ENCODE measurements around the gene CFAP97D2.
"Not testable (repeated sequence)": the region's sequence is repeated elsewhere in the genome, so short reads cannot be mapped to it uniquely, and the experiment has no call there.

The CFAP97D2 gene

GRCh38 chr13:114179087-114179658 is at the start of gene CFAP97D2:
CFAP97D2 (plus strand) TSS chr13:114179257; CDS start chr13:114179331, 74 bp downstream.
- Histone ChIP-seq H3K9me3 (ENCODE audit: low read depth, low read length) (no peaks in the 10 kb centered on the region), H3K4me3 (no peak within 1 kb of the TSS), H3K27ac (no peak within 1 kb of the TSS), H3K36me3 (ENCODE audit: insufficient read depth, low read length) (no peaks in the 10 kb centered on the region), H3K9ac (ENCODE audit: insufficient read length) (no peak within 1 kb of the TSS)
- TF ChIP-seq EZH2 (IDR thresholded peaks at IDR 0.05), result no peak
- TF ChIP-seq POLR2AphosphoS5 (IDR thresholded peaks at IDR 0.05; ENCODE audit: borderline replicate concordance, low read depth, low read length), result no peak
- TF ChIP-seq FOXP2 (optimal IDR thresholded peaks at IDR 0.05; ENCODE audit: control extremely low read depth, extremely low read length, insufficient read depth), result no peak
- no peak for DNase-seq (ENCODE audit: low read depth, low spot score)

GRCh38 chr13:114129649-114130062 is 49.4 kb upstream of the CFAP97D2 start:
- no peak for DNase-seq (ENCODE audit: low read depth, low spot score)
- Histone ChIP-seq H3K27ac (no peak overlapping the region), H3K9me3 (ENCODE audit: low read depth, low read length) (no peaks in the 10 kb centered on the region), H3K9ac (ENCODE audit: insufficient read length) (no peak overlapping the region), H3K4me3 (no peak overlapping the region), H3K36me3 (ENCODE audit: insufficient read depth, low read length) (no peaks in the 10 kb centered on the region)
- TF ChIP-seq FOXP2 (optimal IDR thresholded peaks at IDR 0.05; ENCODE audit: control extremely low read depth, extremely low read length, insufficient read depth) (no peak), EZH2 (IDR thresholded peaks at IDR 0.05) (no peak), POLR2AphosphoS5 (IDR thresholded peaks at IDR 0.05; ENCODE audit: borderline replicate concordance, low read depth, low read length) (no peak)

GRCh38 chr13:114130131-114130836 is 48.8 kb upstream of the CFAP97D2 start:
- Histone ChIP-seq H3K27ac (no peak overlapping the region), H3K9ac (ENCODE audit: insufficient read length) (no peak overlapping the region)
- no peak for DNase-seq (ENCODE audit: low read depth, low spot score)

GRCh38 chr13:114130837-114131582 is 48.0 kb upstream of the CFAP97D2 start:
- H3K9me3 ChIP-seq (ENCODE audit: low read depth, low read length), result no peaks in the 10 kb centered on the region
- H3K27ac ChIP-seq, result no peak overlapping the region
- H3K36me3 ChIP-seq (ENCODE audit: insufficient read depth, low read length), result no peaks in the 10 kb centered on the region
- no peak overlapping the region for H3K9ac ChIP-seq (ENCODE audit: insufficient read length)
- peak overlapping the region; percentile 86 for H3K4me3 ChIP-seq
- TF ChIP-seq FOXP2 (optimal IDR thresholded peaks at IDR 0.05; ENCODE audit: control extremely low read depth, extremely low read length, insufficient read depth), result peak; percentile 47
- TF ChIP-seq EZH2 (IDR thresholded peaks at IDR 0.05), result no peak
- peak; percentile 44; the same call in 1 of the 2 replicates for TF ChIP-seq POLR2AphosphoS5 (IDR thresholded peaks at IDR 0.05; ENCODE audit: borderline replicate concordance, low read depth, low read length)
- DNase-seq (ENCODE audit: low read depth, low spot score), result peak; percentile 87

More at GRCh38 chr13:114130131-114130836, 48.8 kb upstream of the CFAP97D2 start:
- Histone ChIP-seq H3K9me3 (ENCODE audit: low read depth, low read length) (no peaks in the 10 kb centered on the region), H3K36me3 (ENCODE audit: insufficient read depth, low read length) (no peaks in the 10 kb centered on the region), H3K4me3 (peak overlapping the region; percentile 86)
- TF ChIP-seq FOXP2 (optimal IDR thresholded peaks at IDR 0.05; ENCODE audit: control extremely low read depth, extremely low read length, insufficient read depth) (no peak), POLR2AphosphoS5 (IDR thresholded peaks at IDR 0.05; ENCODE audit: borderline replicate concordance, low read depth, low read length) (no peak), EZH2 (IDR thresholded peaks at IDR 0.05) (no peak)

- DNase-seq (ENCODE audit: low read depth, low spot score), result no peak
- Histone ChIP-seq H3K9ac (ENCODE audit: insufficient read length) (no peak overlapping the region), H3K9me3 (ENCODE audit: low read depth, low read length) (no peaks in the 10 kb centered on the region), H3K4me3 (peak overlapping the region; percentile 86), H3K36me3 (ENCODE audit: insufficient read depth, low read length) (no peaks in the 10 kb centered on the region), H3K27ac (no peak overlapping the region)
- TF ChIP-seq POLR2AphosphoS5 (IDR thresholded peaks at IDR 0.05; ENCODE audit: borderline replicate concordance, low read depth, low read length) (no peak), EZH2 (IDR thresholded peaks at IDR 0.05) (no peak), FOXP2 (optimal IDR thresholded peaks at IDR 0.05; ENCODE audit: control extremely low read depth, extremely low read length, insufficient read depth) (no peak)
Observed at GRCh38 chr13:114131583-114132418, 47.3 kb upstream of the CFAP97D2 start.

GRCh38 chr13:114132419-114133121 is 46.5 kb upstream of the CFAP97D2 start, which contains the start of gene RASA3:
RASA3 (minus strand) TSS chr13:114132623; CDS start chr13:114132489, 134 bp downstream.
- no peak for DNase-seq (ENCODE audit: low read depth, low spot score)
- no peak within 1 kb of the TSS for H3K9ac ChIP-seq (ENCODE audit: insufficient read length)
- H3K9me3 ChIP-seq (ENCODE audit: low read depth, low read length), result no peaks in the 10 kb centered on the region
- H3K4me3 ChIP-seq, result peak within 1 kb of the TSS; percentile 86
- H3K36me3 ChIP-seq (ENCODE audit: insufficient read depth, low read length), result no peaks in the 10 kb centered on the region
- H3K27ac ChIP-seq, result no peak within 1 kb of the TSS
- TF ChIP-seq FOXP2 (optimal IDR thresholded peaks at IDR 0.05; ENCODE audit: control extremely low read depth, extremely low read length, insufficient read depth), result no peak
- no peak for TF ChIP-seq EZH2 (IDR thresholded peaks at IDR 0.05)
- no peak for TF ChIP-seq POLR2AphosphoS5 (IDR thresholded peaks at IDR 0.05; ENCODE audit: borderline replicate concordance, low read depth, low read length)

GRCh38 chr13:114133126-114133525 is 45.9 kb upstream of the CFAP97D2 start:
- H3K9ac ChIP-seq (ENCODE audit: insufficient read length); H3K4me3 ChIP-seq; H3K27ac ChIP-seq: not testable (repeated sequence)

GRCh38 chr13:114133552-114133951 is 45.5 kb upstream of the CFAP97D2 start:
- not testable (repeated sequence) for DNase-seq (ENCODE audit: low read depth, low spot score); H3K9me3 ChIP-seq (ENCODE audit: low read depth, low read length); H3K4me3 ChIP-seq; H3K36me3 ChIP-seq (ENCODE audit: insufficient read depth, low read length); H3K9ac ChIP-seq (ENCODE audit: insufficient read length); H3K27ac ChIP-seq

More at GRCh38 chr13:114133126-114133525, 45.9 kb upstream of the CFAP97D2 start:
- H3K36me3 ChIP-seq (ENCODE audit: insufficient read depth, low read length); H3K9me3 ChIP-seq (ENCODE audit: low read depth, low read length); DNase-seq (ENCODE audit: low read depth, low spot score): not testable (repeated sequence)

Measured in SK-N-MC (cell line).